Measurements from ENCODE around the gene ZNF444. TPM values are rescaled to one million over a fixed set of nuclear protein-coding genes. Genes with fewer than 3 reads are reported as not detected.

Gene ZNF444
- total and polyA plus RNA-seq, 2 of the 8 experiments (the other 6 are each of a cell fraction or from before 2014, with no cell fraction given) = 49.5 to 54.5 TPM

DNA sequence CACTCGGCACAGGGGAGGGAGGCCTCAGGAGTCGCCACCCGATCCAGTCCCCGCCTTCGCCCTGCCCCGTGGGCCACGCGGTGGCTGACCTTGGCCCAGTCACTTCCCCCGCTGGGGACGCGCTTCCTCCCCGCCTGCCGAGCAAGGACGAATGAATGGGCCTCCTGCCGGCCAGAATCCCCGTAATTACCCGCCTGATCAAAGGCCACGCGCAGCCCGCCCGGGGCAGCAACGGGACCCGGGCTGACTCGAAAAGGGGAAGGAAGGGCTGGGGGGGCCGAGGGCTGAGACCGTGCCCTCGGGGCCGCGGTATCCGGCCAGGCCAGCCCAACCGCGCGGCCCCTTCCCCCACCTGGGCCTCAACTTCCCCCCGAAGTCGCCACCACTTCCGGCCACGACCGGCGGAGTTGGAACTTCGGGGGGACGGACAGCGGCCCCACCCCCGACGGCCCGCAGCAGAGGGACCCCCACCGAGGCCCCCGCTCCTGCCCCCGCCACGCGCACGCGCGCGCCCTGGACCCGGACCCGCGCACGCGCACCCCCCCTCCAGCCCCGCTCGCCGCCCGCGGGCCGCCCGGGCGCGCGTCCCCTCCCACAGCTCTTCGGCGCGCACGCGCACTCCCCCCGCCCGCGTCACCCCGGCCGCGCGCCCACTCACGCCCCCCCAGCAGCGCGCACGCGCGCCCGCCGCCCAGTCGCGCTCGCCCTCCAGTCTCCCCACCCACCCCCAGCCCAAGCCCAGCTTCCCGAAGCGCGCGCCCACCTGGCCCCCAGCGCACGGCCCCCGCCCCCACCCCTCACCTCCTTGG is 20.5 kb upstream of the ZNF444 start (continued):
- TF ChIP-seq USF2 (IDR thresholded peaks at IDR 0.05; ENCODE audit: low read length) (no peak), TBP (IDR thresholded peaks at IDR 0.05; ENCODE audit: low read depth, low read length) (no peak), GABPA (IDR thresholded peaks at IDR 0.05; ENCODE audit: borderline replicate concordance, insufficient read depth, low read length) (no peak), JUND (IDR thresholded peaks at IDR 0.05; ENCODE audit: low read length) (no peak)

Data from H1 (cell line).